ENCODE results near the gene NUP43. TPM values are rescaled to one million over a fixed set of nuclear protein-coding genes. Genes with fewer than 3 reads are reported as not detected.

Gene NUP43
- total RNA-seq: 24.4 and 27.1 TPM in 2 replicates

GRCh38 chr6:149746147-149746946 is at the start of gene NUP43:
Gene NUP43, minus strand, starts transcription at chr6:149746529. Its CDS starts 34 bp downstream, at chr6:149746495.

GRCh38 chr6:149749594-149750135 is 3.3 kb upstream of the NUP43 start, which contains the start of gene PCMT1:
Gene PCMT1, plus strand, starts transcription at chr6:149749741. Its CDS starts 161 bp downstream, at chr6:149749902.

DNA sequence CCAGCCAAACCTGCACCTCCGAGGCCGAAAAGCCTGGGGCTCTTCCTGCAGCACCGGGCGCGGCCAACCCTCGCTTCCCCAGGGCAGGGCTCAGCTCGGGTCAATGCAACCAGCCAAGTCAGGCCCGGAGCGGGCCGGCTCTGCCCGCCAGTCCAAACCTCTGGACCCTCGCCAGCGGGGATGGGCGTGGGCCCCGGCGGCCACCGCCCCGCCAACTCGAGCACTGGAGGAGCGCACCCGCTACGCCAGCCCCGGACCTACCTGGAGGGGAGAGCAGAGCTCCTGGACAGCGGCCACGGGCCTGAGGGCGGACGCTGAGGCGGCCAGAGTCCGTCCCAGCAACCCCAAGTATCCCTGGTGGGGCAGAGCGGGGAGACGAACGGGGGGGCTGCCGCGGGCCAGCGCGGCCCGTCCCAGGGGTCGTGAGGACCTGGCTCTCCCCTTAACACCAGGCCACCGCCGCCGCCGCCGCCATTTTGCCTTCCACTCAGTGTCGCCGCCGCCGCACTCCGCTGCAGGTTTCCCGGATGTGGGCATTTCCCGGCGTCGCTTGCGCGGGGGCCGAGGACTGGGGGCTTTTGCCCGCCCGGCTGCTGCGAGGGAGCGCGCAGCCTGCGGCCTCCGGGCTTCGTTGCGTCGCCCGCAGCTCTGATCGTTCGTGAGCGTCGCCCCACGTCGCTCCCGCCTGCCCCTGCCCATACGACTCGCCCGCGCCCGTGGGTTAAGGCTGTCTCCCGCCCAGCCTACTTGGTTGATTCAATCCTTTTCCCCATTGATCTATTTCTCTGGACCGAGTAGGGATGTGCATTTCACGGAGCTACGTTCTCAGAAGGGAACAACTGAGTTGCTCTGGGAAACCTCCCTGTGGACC is 28.5 kb downstream of the NUP43 start, which contains the start of gene LATS1:
Gene LATS1, minus strand, starts transcription at position 514 of the 871 bp plus-strand sequence. CDS start 15,975 bp downstream, outside the sequence.

Other genes starting within 250 kb of the NUP43 start
- gene PPIL4, start 200.5 kb downstream of the NUP43 start, total RNA-seq: 23.9 and 31.2 TPM in 2 replicates
- gene GINM1, start 180.2 kb downstream of the NUP43 start, total RNA-seq: 78.5 and 79.9 TPM in 2 replicates
- 10.7 and 27.5 TPM in 2 replicates for gene KATNA1, start 97.8 kb downstream of the NUP43 start, total RNA-seq
- gene LATS1, start 28.4 kb downstream of the NUP43 start, total RNA-seq: 12.5 and 17.7 TPM in 2 replicates
- gene PCMT1, start 3.2 kb upstream of the NUP43 start, total RNA-seq: 91.9 and 98.0 TPM in 2 replicates
- gene LRP11, start 117.8 kb upstream of the NUP43 start, total RNA-seq: 26.2 and 44.3 TPM in 2 replicates
- 0.06 TPM in 1 of 2 replicates, not detected in the other for gene RAET1E, start 151.6 kb upstream of the NUP43 start, total RNA-seq
- 1.9 and 2.8 TPM in 2 replicates for gene RAET1G, start 176.6 kb upstream of the NUP43 start, total RNA-seq
- gene ULBP2, start 195.5 kb upstream of the NUP43 start, total RNA-seq: 0.62 and 1.8 TPM in 2 replicates
- 0.06 and 0.10 TPM in 2 replicates for gene ULBP1, start 217.4 kb upstream of the NUP43 start, total RNA-seq